CD4-positive, alpha-beta T cell treated with Interleukin-4 for 4 hours (primary cell): ENCODE results near the gene CHEK1.
A peak's percentile ranks its signal among the peaks of the same experiment; 100 is the strongest.
"Not testable (repeated sequence)": the region's sequence is repeated elsewhere in the genome, so short reads cannot be mapped to it uniquely, and the experiment has no call there.

Source experiments
- DNase-seq: peaks from one replicate; pipeline ENCODE4 v3.0.0-alpha.2; 2020

Gene CHEK1

DNA sequence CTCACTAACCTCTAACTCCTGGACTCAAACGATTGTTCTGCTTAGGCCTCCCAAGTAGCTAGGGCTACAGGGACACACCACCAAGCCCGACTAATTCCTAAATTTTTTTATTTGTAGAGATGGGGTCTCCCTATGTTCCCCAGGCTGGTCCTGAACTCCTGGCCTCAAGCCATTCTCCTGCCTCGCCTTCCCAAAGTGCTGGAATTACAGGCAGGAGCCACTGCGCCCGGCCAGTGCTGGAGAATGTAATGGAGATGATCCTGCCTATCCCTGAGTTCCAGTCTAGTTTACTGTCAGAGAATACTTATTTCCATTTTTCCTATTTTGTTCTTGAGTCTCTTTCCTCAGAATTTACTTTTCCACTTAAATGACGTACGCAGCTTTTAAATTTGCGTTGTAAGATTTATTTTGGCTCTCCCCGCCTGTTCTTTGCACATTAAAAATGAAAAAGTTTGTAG lies at the start of gene CHEK1:
Gene CHEK1 (plus strand): TSS at position 408 of the 458 bp plus-strand sequence. CDS start 1,606 bp downstream, outside the sequence.
- no peak for DNase-seq

DNA sequence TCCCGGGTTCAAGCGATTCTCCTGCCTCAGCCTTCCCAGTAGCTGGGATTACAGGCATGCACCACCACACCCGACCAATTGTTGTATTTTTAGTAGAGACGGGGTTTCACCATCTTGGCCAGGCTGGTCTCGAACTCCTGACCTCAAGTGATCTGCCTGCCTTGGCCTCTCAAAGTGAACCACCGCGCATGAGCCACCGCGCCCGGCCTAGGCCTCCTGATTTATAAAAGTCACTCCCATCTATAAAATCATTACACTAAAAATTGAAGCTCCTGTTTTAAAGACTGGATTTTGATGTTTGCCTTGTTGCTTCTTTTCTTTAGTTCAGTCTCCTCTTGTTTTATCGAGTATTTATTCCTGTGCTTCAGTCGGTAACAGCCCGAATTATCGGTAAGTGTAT lies 47.8 kb upstream of the CHEK1 start:
- not testable (repeated sequence) for DNase-seq

DNA sequence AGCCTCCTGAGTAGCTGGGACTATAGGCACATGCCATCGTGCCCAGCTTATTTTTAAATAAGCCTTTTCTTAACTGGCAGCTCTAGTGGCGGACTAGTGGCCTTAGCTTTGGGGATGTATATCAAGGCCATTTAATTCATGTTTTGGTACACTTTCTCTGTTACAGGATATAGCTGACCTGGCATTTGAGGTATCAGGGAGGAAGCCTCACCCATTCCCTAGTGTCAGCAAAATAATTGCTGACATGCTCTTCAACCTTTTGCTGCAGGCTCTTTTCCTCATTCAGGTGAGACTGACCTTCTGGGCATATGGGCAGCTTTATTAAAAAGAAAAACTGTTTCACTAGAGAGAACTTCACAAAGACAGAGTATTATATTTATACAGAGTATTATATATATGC lies 46.2 kb upstream of the CHEK1 start:
- no peak for DNase-seq

DNA sequence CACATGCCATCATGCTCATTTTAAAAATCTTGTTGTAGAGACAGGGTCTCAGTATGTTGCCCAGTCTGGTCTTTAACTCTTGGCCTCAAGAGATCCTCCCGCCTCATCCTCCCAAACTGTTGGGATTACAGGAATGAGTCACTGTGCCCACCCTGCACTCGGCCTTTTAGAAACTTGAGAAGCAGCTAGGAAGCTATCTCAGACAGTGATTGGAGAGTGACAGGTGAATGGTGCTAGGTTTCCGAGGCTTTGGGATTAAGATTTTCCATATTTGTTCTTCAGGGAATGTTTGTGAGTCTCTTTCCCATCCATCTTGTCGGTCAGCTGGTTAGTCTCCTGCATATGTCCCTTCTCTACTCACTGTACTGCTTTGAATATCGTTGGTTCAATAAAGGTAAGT lies 45.2 kb upstream of the CHEK1 start:
- no peak for DNase-seq

DNA sequence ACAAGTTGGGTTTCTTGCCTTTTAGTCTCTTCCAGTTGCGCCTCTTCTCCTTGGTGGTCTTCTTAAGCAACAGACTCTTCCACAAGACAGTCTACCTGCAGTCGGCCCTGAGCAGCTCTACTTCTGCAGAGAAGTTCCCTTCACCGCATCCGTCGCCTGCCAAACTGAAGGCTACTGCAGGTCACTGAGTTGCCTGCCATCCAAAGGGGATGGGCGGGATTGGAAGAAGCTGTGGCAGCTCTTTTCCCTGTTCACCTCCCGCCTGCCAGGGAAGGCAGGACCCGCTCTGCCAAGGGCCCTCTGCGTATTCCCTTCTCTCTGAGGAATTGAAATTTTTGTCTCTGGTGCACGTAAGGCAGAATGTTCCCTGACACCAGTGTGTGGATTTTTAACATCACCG lies 41.5 kb upstream of the CHEK1 start:
- no peak for DNase-seq

DNA sequence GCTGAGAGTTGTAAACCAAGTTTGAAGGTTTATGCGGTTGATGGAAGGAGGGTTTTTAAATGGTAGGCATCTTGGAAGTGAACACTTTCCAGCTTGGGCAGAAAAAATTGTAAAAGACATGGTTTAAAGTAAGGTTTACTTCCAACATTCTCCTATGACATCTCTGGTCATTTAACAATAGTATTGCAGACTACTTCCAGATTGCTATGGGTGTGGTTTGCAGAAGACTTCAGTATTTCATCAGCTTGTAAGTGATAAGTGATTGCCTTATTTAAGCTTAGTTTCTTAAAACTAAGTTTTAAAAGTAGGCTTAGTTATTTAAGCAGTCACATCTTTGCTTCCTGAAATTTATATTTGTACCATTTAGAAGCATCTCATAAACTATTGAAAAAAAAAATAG lies 39.5 kb upstream of the CHEK1 start:
- DNase-seq, result no peak

DNA sequence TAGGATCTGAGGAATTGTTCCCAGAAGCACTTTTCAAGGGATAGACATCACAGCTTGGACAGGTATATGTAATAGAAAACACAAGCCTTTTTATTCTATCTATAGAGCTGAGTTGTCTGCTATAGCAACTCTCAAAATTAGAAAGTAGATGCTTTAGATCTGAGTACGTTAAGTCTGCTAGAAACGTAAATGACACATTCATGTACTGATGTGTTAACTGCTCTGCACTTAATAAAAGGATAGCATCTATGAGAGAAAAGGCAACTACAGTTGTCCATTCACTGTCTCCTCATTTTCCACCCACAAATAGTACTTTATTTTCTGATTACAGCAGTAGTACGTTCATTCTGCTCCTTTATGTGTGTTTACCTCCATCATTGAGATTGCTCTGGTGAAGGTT lies 38.3 kb upstream of the CHEK1 start:
- DNase-seq, result no peak

DNA sequence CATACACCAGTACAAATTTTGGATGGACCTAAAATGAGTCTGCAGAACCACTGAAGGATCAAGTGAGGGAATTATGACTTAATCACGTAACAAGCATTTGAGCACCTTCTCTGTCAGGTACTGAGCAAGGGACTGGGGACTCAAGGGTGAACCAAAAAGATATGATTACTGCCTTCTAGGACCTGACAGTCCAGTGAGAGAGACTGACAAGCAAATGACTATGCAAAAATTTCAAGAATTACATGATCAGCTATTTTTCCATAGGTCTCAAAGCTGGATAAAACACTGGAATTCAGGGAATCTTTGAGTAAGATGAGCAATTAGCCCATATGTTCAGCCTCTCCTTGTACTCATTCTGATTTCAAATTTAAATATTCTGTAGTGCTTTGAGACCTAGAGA lies 37.5 kb upstream of the CHEK1 start:
- DNase-seq, result no peak

DNA sequence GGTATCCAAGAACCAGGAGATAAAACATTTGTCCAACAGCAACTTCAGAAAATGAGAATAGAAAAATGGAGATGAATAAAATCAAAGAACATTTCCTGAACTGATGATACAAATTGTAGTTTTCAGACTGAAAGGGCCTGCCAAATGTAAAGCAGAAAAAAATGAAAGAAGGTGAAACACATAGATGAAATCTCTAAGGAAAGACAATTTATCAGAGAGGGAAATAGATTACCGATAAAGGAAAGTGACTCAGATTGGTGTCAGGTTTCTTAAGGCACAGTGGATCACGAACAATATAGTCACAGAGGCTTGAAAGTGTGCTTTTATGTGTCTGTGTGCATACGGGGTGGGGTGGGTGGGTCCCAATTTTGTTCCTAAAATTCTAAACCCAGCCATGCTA lies 36.5 kb upstream of the CHEK1 start:
- no peak for DNase-seq

DNA sequence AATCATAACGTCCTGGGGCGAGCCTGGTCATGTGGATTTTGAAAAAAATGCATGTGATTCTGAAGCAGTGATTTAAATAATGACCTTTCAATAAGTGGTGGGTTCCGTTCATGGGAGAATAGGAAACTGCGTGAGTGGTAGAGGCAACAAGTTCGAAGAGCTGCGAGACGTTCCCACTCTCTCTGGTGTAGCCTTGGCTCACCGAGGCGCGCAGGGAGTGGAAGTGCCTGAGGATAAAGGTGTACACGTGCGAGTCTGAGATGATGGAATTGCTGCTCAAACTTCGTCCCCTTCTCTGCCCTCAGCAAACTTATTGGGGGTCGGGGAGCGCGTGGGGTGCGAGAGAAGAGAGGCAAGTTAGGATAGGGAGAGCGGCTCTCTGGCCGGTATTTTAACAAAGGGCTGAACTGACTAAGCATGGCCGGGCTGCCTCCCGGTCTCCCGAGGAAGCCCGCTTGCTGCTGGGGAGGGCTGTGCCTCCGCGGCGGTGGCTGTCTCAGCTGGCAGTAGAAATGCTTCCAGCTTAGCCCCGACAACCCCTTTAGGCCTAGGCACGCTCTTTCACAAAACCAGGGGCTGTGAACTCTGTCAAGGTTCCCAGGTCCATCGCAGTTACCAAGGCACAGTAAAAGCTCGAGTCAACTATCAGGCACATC lies 33.2 kb upstream of the CHEK1 start:
- DNase-seq, result peak; percentile 14

DNA sequence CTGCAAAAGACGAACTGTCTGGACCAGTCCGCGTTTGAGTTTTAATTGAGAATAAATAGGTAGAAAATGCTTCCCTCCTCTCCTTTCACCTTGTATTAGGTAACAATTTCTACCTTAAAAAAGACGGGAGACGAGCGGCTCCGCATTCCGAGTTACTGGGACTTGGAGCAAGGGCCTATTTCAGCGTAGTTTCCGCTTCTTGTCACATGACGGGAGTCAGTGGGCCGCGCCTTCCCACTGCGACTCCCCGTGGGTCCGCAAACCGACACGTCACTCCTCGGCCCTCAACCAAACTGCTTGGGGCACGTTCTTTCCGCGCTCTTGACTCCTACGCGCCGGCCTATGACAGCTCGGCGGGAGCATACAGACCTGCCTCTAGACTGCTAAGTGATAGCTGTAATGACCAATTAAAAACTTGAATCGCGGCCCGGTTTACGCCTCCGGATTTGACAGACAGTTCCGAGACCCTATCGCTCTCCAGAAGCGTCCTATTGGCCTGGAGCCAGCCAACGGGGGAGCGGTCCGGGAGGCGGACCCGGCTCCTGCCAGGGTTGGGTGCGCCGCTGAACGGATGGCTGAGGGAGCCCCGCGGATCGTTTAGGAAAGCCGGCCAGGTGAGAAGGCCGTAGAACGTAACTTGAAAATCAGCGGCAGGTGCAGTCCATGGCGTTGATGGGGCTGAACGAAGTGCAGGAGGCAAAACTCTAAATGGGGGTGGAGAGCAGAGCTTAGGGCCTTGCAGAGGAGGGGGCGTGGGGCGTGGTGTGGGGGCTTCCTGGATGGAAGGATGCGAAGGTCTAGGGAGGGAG lies 32.5 kb upstream of the CHEK1 start, which contains the start of gene STT3A:
Gene STT3A (plus strand): TSS at position 548 of the 809 bp plus-strand sequence. CDS start 3,064 bp downstream, outside the sequence.
- DNase-seq, result peak; percentile 100

DNA sequence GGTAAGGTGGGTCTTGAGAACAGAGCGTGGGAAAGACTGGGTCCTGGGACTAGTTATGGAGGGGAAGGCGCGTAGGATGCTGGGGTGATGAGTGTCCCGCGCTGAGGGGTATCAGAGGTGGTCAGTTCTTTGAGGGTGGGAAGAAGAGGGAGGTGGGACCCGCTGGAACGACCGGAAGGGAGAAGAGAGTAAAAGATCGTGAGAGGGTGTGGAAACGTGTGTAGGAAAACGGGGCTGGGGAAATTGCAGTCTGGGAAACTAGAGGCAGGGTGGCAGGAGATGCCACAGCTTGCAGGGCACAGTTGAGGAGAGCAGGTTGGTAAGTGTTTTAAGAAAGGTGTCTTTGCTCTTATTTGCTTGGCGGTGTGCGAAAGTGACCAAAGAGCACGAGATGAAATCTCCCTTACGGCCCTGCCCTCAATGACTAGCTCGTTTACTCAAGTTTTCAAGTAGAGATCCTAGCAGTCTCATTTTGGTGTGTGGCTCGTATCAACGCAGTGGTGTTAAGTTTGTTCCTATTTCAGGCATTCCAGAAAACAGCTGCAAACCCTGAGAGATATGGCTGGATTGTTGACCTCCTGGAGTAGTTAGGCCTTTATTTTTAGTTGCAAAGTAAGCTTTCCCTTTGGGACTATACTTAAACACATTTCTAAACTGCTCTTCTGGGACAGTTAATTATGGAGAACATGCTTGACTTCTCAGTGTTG lies 31.7 kb upstream of the CHEK1 start:
- peak; percentile 4 for DNase-seq

DNA sequence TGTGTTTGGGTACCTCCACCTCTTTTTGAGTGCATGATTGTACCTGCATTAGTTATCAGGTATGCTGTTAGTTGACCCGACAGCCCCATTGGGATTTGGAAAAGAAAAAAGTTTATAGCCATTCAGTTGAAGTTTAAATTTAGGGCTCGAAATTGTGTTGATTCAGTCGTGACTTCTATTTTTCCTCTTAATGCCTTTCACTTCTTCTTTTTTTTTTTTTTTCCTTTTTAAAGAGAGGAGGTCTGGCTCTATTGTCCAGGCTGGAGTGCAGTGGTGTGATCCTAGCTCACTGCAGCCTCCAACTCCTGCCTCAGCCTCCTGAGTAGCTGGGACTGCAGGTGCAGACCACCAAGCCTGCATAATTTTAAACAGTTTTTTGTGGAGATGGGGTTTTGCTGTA lies 30.0 kb upstream of the CHEK1 start:
- no peak for DNase-seq

DNA sequence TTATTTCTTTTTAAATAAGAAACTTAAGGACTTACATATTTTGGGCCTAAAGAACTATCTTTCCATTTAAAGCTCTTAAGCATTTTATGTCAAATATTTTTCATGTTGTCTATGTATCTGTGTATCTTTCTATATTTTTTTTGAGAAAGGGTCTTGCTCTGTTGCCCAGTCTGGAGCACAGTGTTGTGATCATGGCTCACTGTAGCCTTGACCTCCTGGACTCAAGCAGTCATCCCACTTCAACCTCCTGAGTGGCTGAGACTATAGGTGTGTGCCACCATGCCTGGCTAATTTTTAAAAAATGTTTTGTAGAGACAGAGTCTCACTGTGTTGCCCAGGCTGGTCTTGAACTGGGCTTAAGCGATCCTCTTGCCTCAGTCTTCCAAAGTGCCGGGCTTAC lies 24.3 kb upstream of the CHEK1 start:
- DNase-seq, result no peak

DNA sequence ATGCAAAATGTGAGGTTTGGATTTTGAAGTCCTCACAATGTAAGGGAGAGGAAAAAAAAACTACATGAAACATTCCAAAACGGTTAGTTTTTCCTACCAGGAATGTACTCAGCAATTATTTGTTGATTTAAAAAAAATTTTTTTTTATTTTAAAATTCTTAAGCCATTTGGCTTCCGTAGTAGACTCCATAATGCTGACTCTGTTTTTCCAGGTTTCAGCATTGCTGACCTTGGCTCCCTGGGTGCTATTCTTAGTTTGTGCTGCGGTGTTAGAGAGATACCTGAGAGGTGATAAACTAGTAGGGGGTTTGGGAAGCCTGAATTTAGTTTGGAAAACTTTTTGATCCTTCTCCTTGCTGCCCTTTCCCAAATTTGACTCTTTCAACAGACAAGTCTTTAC lies 21.8 kb upstream of the CHEK1 start:
- DNase-seq, result no peak

DNA sequence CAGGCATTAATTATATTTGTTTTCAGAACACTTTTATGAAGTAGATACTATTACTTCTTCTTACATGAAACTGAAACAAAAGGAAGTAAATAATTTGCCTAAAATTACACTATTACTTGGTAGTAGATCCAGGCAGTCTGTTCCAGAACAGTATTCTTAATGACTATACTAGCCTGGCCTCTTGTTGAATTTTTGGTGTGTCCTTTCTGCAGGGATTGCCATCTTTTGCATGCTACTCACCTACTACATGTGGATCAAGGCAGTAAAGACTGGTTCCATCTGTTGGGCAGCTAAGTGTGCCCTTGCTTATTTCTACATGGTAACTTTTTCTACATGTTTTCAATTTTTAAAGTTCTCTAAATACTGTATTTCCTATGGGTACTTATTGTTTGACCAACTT lies 19.5 kb upstream of the CHEK1 start:
- no peak for DNase-seq

DNA sequence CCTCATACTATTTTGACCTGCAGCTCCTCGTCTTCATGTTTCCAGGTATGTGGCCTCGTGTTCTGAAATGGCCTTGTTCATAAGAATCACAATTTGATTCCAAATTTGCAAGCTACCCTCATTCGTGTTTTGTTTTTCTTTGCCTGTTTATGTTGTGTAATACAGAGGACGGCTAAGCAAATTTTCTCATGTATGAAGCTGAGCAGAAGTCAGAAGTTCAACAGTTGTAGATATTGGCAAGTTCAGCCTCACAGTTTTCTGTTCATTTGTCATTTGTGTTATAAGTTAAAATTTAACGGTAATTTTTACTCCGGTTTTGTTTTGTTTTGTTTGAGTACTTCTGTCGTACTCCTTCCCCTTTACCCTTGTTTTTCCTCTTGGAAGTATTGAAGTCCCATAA lies 15.4 kb upstream of the CHEK1 start:
- DNase-seq, result no peak

DNA sequence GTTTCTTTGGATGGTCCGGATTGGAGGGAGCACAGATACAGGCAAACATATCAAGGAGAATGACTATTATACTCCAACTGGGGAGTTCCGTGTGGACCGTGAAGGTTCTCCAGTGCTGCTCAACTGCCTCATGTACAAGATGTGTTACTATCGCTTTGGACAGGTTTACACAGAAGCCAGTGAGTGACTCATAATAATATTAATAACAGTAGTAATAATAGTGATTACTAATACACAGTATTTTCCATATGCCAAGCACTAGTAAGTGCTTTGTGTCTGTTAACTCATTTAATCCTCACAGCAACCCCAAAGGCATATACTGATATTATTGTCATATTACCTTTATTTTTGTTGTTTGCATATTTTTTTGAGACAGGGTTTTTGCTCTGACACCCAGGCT lies 6.6 kb upstream of the CHEK1 start:
- DNase-seq, result no peak

DNA sequence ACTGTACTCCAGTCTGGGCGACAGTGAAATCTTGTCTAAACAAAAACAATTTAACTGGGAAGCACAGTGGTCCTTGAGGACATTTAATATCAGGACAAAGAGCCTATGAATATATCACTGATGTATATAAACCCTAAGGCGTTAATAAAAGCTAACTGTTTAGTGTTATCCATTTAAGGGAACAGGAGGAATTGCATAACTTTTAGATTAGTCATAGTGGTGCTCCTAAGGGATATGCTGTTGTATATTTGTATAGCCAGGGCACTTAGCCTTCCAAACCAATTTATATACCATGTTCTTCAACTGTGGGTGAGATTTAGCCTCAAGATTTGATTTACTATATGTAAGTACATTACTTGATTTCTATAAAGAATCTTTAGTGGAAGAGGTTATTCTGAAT lies 3.0 kb upstream of the CHEK1 start:
- no peak for DNase-seq

DNA sequence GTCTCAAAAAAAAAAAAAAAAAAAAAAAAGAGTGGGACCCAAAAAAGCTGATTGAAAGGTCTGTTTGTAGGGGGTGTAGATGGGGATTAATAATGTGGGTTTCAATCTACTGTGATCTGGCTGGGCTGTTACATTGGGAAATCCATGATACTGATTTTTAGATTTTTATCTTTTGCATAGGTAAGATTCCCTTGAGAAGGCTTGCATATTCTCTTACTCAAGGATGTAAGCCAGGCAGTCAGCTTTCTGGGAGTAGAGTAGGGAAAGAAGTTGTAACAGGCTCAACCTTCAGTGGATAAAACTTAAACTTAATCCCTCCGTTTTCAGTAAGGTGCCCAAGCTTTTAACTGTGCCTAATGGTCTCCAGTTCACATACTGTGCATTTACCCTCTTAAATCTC lies 1.9 kb upstream of the CHEK1 start:
- no peak for DNase-seq

DNA sequence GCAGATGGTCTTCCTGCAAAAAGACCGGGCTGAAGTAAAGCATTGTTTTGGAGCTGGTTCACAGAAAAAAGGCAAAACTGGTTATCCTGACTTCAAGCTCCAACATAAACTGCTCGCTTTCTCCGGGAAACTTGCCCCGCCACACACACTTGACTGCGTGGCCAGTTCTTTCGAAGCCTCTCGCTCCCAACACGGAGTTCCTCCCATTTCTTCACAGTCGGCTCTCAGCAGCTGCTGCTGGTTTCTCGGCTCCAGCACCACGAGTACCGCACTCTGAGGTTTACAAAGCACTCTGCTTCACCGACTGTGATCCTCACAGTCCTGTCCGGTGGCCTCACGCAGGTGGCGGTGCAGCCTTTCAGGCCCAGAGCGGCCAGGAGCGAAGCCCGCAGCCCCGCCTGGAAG lies 264 bp downstream of the CHEK1 start:
- DNase-seq, result no peak

DNA sequence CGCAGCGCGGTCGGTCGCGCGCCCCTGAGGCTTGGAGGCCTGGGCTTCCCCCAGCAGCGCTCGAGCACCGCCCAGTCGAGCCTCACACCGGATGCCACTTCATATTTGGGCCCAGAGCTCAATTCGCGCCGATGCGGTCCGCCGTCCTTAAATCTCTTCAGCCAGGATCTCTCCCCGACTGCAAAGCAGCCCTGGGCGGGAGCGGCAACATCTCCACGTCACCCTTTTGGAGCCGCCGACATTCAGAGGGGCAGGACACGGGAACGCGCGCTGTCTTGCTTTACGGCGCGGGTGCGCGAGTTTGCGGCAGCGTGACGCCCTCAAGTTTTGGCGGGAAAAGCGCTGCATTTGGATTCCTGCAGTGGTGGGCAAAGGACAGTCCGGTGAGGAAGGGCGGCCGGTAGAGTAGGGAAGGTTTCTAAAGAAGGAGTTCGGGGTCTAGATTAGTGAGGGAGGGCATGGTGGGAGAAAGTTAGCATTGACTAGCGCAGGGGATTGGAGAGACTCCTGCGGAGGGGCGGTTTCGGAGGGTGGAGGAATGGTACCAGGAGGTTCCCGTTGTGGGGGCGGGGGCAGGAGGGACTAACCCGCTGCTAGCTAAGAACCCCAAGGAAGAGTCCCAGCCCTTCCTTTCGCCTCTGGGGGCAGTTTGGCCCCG lies 796 bp downstream of the CHEK1 start:
- peak; percentile 86 for DNase-seq

DNA sequence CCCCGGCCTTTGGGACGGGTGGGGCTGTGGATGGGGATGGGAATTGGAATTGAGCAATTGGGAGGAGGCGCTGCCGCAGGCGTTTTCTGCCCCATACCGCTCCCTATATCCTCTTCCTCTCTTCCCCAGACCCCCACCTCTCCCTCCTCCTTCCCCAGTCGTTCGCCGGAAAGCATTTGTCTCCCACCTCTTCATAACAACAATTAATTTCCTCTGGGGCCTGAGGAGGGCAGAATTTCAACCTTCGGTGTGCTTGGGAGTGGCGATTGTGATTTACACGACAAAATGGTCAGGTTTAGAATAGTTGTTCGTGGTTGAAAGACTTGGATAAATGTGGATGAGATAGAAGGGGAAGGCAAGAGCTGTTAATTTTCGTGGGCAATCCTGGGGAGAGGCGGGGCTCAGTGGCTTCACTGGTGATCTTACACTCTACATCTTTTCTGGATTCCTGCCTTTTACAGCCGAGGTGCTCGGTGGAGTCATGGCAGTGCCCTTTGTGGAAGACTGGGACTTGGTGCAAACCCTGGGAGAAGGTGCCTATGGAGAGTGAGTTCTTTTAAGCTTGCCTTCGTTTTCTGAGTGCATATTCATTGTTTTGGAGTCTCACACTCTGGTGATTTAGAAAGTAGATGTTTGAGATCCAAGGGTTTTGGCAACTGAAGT lies 1.5 kb downstream of the CHEK1 start:
- DNase-seq, result peak; percentile 44
